ENCODE measurements around the gene GLI3. TPM values are rescaled to one million over a fixed set of nuclear protein-coding genes. Genes with fewer than 3 reads are reported as not detected.

GLI3 gene
- total RNA-seq, 1 experiment from 2014 or later: 23.1 TPM

- H3K36me3 Mint-ChIP-seq (ENCODE audit: insufficient read depth, unreplicated experiment): peaks cover 29% of the 10 kb centered on the region
- BruUV-seq (replicated peaks): no TSS peak
- ChIA-PET CTCF (no interaction called here), POLR2A (interaction anchor here (1.0 to 2.7 kb wide), 5 partner anchors 9 to 24 kb away, joined by 3 to 11 read pairs (median 5); no protein-coding TSS in a partner anchor)
- no peak overlapping the region for H3K27ac Mint-ChIP-seq (ENCODE audit: low read depth, unreplicated experiment)
- H3K27me3 Mint-ChIP-seq (ENCODE audit: insufficient read depth, unreplicated experiment): no peaks in the 10 kb centered on the region
- H3K4me1 Mint-ChIP-seq (ENCODE audit: insufficient read depth, unreplicated experiment): no peaks in the 10 kb centered on the region
- H3K4me3 Mint-ChIP-seq (ENCODE audit: unreplicated experiment): no peak overlapping the region
- DNase-seq (ENCODE audit: unreplicated experiment): no peak
- intact Hi-C loops (cut with micrococcal nuclease): no loop called here
- peaks cover 6% of the 10 kb centered on the region for H3K9me3 Mint-ChIP-seq (ENCODE audit: unreplicated experiment)
- no peak for TF ChIP-seq CTCF (IDR thresholded peaks at IDR 0.05; ENCODE audit: unreplicated experiment)
Observed at GRCh38 chr7:42208572-42208971, 28.4 kb downstream of the GLI3 start.

GRCh38 chr7:42207420-42207819, 29.6 kb downstream of the GLI3 start:
- no peak for TF ChIP-seq CTCF (IDR thresholded peaks at IDR 0.05; ENCODE audit: unreplicated experiment)
- no peak for DNase-seq (ENCODE audit: unreplicated experiment)
- Mint-ChIP-seq H3K9me3 (ENCODE audit: unreplicated experiment) (peaks cover 6% of the 10 kb centered on the region), H3K36me3 (ENCODE audit: insufficient read depth, unreplicated experiment) (peaks cover 29% of the 10 kb centered on the region), H3K4me3 (ENCODE audit: unreplicated experiment) (no peak overlapping the region), H3K27me3 (ENCODE audit: insufficient read depth, unreplicated experiment) (no peaks in the 10 kb centered on the region), H3K27ac (ENCODE audit: low read depth, unreplicated experiment) (no peak overlapping the region), H3K4me1 (ENCODE audit: insufficient read depth, unreplicated experiment) (peaks cover under 1% of the 10 kb centered on the region)
- no TSS peak for BruUV-seq (replicated peaks)
- intact Hi-C loops (cut with micrococcal nuclease): no loop called here
- ChIA-PET POLR2A (interaction anchor here (0.7 to 2.7 kb wide), 6 partner anchors 8 to 32 kb away, joined by 3 to 11 read pairs (median 4); no protein-coding TSS in a partner anchor), CTCF (interaction anchor here (0.6 kb wide), 1 partner anchor 265 kb away, joined by 3 read pairs; no protein-coding TSS in a partner anchor)

- peaks cover 13% of the 10 kb centered on the region for H3K4me1 Mint-ChIP-seq (ENCODE audit: insufficient read depth, unreplicated experiment)
- CTCF ChIA-PET: no interaction called here
Observed at GRCh38 chr7:42203336-42203735, 33.7 kb downstream of the GLI3 start.

GRCh38 chr7:42202601-42203000, 34.4 kb downstream of the GLI3 start:
- H3K4me1 Mint-ChIP-seq (ENCODE audit: insufficient read depth, unreplicated experiment): peaks cover 20% of the 10 kb centered on the region
- no peak for DNase-seq (ENCODE audit: unreplicated experiment)
- no peak overlapping the region for H3K27ac Mint-ChIP-seq (ENCODE audit: low read depth, unreplicated experiment)
- no peaks in the 10 kb centered on the region for H3K27me3 Mint-ChIP-seq (ENCODE audit: insufficient read depth, unreplicated experiment)
- intact Hi-C loops (cut with micrococcal nuclease): no loop called here
- ChIA-PET CTCF (no interaction called here), POLR2A (interaction anchor here (1.0 to 1.3 kb wide), 3 partner anchors 9 to 29 kb away, joined by 3 to 6 read pairs (median 5); no protein-coding TSS in a partner anchor)
- no peak for TF ChIP-seq CTCF (IDR thresholded peaks at IDR 0.05; ENCODE audit: unreplicated experiment)
- no peak overlapping the region for H3K4me3 Mint-ChIP-seq (ENCODE audit: unreplicated experiment)
- no TSS peak for BruUV-seq (replicated peaks)
- H3K9me3 Mint-ChIP-seq (ENCODE audit: unreplicated experiment): peaks cover 6% of the 10 kb centered on the region
- H3K36me3 Mint-ChIP-seq (ENCODE audit: insufficient read depth, unreplicated experiment): peaks cover 19% of the 10 kb centered on the region

More at GRCh38 chr7:42203336-42203735, 33.7 kb downstream of the GLI3 start:
- BruUV-seq (replicated peaks): no TSS peak
- H3K4me3 Mint-ChIP-seq (ENCODE audit: unreplicated experiment): no peak overlapping the region
- no peak for DNase-seq (ENCODE audit: unreplicated experiment)
- no peak for TF ChIP-seq CTCF (IDR thresholded peaks at IDR 0.05; ENCODE audit: unreplicated experiment)
- intact Hi-C loops (cut with micrococcal nuclease): no loop called here
- no peak overlapping the region for H3K27ac Mint-ChIP-seq (ENCODE audit: low read depth, unreplicated experiment)
- POLR2A ChIA-PET: interaction anchor here (1.0 to 1.3 kb wide), 2 partner anchors 10 to 16 kb away, joined by 5 to 6 read pairs; no protein-coding TSS in a partner anchor
- peaks cover 6% of the 10 kb centered on the region for H3K9me3 Mint-ChIP-seq (ENCODE audit: unreplicated experiment)
- no peaks in the 10 kb centered on the region for H3K27me3 Mint-ChIP-seq (ENCODE audit: insufficient read depth, unreplicated experiment)
- peaks cover 23% of the 10 kb centered on the region for H3K36me3 Mint-ChIP-seq (ENCODE audit: insufficient read depth, unreplicated experiment)

Data from MCF 10A (cell line).